Activated CD4-positive, alpha-beta memory T cell treated with anti-CD3 and anti-CD28 coated beads, Interleukin-2, amount 10 ng/mL, durations not matched to agents 7 days and 5 days (primary cell): Measurements from ENCODE around the gene JAKMIP1. TPM values are rescaled to one million over a fixed set of nuclear protein-coding genes. Genes with fewer than 3 reads are reported as not detected.
A peak's percentile ranks its signal among the peaks of the same experiment; 100 is the strongest.
"Not testable (repeated sequence)": the region's sequence is repeated elsewhere in the genome, so short reads cannot be mapped to it uniquely, and the experiment has no call there.

ENCODE experiments used
- CTCF ChIA-PET: fragments of 350-600 bp; sonication (Branson Sonifier 250); formaldehyde crosslinking; loops from one replicate; lab custom pipeline; 2021; ENCODE audit warnings: antibody characterized with exemption, inconsistent platforms; lab: Charles Lee
- POLR2A ChIA-PET: fragments of 350-600 bp; sonication (Branson Sonifier 250); formaldehyde crosslinking; loops from one replicate; lab custom pipeline; 2021; ENCODE audit warnings: antibody characterized with exemption; lab: Charles Lee
- DNase-seq: peaks from one replicate; pipeline ENCODE4 v3.0.0-alpha.2; 2020
- H3K27ac Mint-ChIP-seq: one replicate; pipeline ENCODE4 v1.8.0; 2021; ENCODE audit warnings: mild to moderate bottlenecking, mixed read lengths
- H3K27me3 Mint-ChIP-seq: one replicate; pipeline ENCODE4 v1.8.0; 2021; ENCODE audit warnings: mixed read lengths
- H3K36me3 Mint-ChIP-seq: one replicate; pipeline ENCODE4 v1.8.0; 2021; ENCODE audit warnings: low read depth, mixed read lengths
- H3K4me1 Mint-ChIP-seq: one replicate; pipeline ENCODE4 v1.8.0; 2021; ENCODE audit warnings: mixed read lengths
- H3K4me3 Mint-ChIP-seq: one replicate; pipeline ENCODE4 v1.8.0; 2021; ENCODE audit warnings: mild to moderate bottlenecking, mixed read lengths
- H3K9me3 Mint-ChIP-seq: one replicate; pipeline ENCODE4 v1.8.0; 2021; ENCODE audit warnings: mixed read lengths
- total RNA-seq, 2 experiments: library from RNA; stranded (reverse); gene quantifications; one replicate each; pipeline ENCODE4 v1.2.3, GENCODE V29; 2021

The JAKMIP1 gene
- total RNA-seq, 2 experiments from 2014 or later = 43.8 to 44.4 TPM

DNA sequence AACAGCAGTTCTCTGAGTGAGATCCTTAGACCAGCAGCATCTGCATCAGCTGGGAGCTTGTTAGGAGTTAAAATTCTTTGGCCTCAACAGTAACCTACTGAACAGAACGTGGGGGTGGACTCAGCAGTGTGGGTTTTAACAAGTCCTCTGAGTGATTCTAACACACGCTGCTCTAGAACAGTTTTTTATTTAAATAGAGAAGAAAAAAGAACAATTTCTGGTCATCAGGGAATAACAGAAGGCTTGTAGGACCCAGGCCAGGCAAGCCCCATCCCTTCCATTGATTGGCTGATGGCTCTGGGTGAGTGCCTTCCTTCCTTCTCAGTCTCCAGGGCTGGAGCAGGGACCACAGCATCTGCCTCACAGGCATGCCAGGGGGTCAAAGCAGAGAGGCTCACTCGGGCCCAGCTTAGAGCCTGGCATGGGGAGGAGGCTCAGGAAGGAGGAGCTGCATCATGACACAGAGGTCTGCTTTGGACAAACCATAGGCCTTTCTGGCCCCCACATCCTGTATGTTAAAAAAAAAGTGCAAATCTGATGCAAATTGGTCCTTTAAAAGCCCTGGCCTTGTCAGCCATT, 56.7 kb downstream of the JAKMIP1 start:
- Mint-ChIP-seq H3K4me3 (no peak overlapping the region), H3K27me3 (no peaks in the 10 kb centered on the region), H3K9me3 (peaks cover 23% of the 10 kb centered on the region), H3K4me1 (peaks cover 21% of the 10 kb centered on the region), H3K36me3 (peaks cover 75% of the 10 kb centered on the region), H3K27ac (no peak overlapping the region)
- ChIA-PET POLR2A (interaction anchor here (1.1 to 4.7 kb wide), 2 partner anchors 37 to 56 kb away, joined by 3 to 24 read pairs; partner anchors contain the start of gene JAKMIP1), CTCF (interaction anchor here (1.4 kb wide), 1 partner anchor 9 kb away, joined by 6 read pairs; no protein-coding TSS in a partner anchor)
- no peak for DNase-seq

DNA sequence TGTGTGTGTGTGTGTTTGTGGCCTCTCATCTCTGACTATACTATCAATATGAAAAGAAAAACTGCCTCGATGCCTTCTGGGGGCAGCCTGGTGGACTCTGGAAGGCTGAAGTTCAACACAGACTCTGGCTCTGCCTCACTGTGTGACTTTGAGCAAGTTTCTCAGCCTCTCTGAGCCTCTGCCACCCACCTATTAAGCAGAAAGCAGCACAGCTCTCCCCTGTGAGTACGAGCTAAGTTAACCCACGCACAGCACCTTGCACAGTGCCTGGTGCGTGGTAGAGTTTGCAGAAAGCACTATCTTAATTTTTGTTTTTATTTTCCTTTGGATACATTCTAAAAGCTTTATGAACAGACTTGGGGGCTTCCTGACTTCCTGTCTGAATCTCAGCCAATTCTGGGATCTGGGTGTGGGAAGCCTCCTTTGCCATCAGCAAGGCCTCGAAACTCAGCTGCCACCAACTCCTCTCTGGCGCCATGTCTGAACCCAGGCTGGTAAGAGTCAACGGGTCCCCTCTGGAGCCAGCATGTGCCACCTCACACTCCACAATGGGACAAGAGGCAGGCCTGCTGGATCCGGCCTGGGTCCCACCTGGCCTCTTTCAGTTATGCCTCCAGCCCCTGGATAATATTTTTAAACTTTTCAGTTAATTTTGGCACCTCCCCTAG, 57.3 kb downstream of the JAKMIP1 start:
- CTCF ChIA-PET = interaction anchor here (0.8 to 1.4 kb wide), 2 partner anchors 8 to 185 kb away, joined by 3 to 6 read pairs; no protein-coding TSS in a partner anchor
- H3K27me3 Mint-ChIP-seq = no peaks in the 10 kb centered on the region
- POLR2A ChIA-PET = interaction anchor here (1.1 to 4.7 kb wide), 2 partner anchors 37 to 56 kb away, joined by 3 to 24 read pairs; partner anchors contain the start of gene JAKMIP1
- no peak overlapping the region for H3K4me3 Mint-ChIP-seq
- H3K27ac Mint-ChIP-seq = no peak overlapping the region
- H3K9me3 Mint-ChIP-seq = peaks cover 23% of the 10 kb centered on the region
- H3K36me3 Mint-ChIP-seq = peaks cover 71% of the 10 kb centered on the region
- DNase-seq = no peak
- H3K4me1 Mint-ChIP-seq = peaks cover 19% of the 10 kb centered on the region

DNA sequence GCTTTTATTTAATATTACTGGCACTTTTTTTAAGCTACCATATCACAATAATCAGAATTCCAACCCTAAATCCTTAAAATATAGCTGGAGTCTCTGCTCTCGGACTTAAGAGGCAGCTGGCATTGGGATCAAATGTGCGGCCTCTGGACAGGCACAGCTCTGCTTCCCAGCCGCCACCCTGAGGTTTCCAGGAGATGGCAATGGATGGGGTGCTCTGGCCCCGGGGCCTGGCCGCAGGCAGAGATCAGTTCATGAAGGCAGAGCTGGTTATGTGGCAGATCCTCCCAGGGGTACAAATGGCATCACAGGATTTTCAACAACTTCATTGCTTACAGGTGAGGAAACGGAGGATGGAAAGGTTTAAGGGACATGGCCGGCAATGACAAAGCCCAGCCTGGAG, 57.8 kb downstream of the JAKMIP1 start:
- Mint-ChIP-seq H3K4me1 (peaks cover 15% of the 10 kb centered on the region), H3K4me3 (no peak overlapping the region), H3K36me3 (peaks cover 68% of the 10 kb centered on the region), H3K27ac (no peak overlapping the region), H3K27me3 (no peaks in the 10 kb centered on the region), H3K9me3 (peaks cover 21% of the 10 kb centered on the region)
- no peak for DNase-seq
- CTCF ChIA-PET = interaction anchor here (0.8 to 1.1 kb wide), 3 partner anchors 8 to 185 kb away, joined by 3 to 5 read pairs (median 3); no protein-coding TSS in a partner anchor
- POLR2A ChIA-PET = interaction anchor here (1.1 to 4.7 kb wide), 3 partner anchors 10 to 57 kb away, joined by 3 to 24 read pairs (median 12); partner anchors contain the start of gene JAKMIP1

DNA sequence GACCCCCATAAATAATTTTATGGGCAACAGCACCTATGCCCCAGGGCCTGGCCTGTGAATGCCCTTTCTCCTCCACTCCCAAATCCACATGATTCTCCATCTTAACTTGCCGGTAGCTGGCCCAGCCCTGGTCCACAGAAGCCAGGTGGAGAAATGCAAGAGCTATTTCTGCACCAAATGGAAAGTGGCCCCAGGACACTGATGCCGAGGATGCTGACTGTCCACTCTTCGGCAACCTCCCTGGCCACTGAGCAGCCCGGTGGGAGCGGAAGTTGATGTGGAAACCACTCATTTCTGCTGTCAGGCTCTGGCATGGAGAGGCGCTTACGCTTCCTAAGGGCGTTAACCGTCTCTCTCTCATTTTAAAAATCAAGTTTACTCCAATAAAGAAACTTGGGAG, 58.8 kb downstream of the JAKMIP1 start:
- DNase-seq = no peak
- POLR2A ChIA-PET = interaction anchor here (2.0 to 4.7 kb wide), 2 partner anchors 11 to 58 kb away, joined by 12 to 24 read pairs; partner anchors contain the start of gene JAKMIP1
- H3K27ac Mint-ChIP-seq = no peak overlapping the region
- H3K27me3 Mint-ChIP-seq = no peaks in the 10 kb centered on the region
- peaks cover 18% of the 10 kb centered on the region for H3K4me1 Mint-ChIP-seq
- H3K36me3 Mint-ChIP-seq = peaks cover 71% of the 10 kb centered on the region
- H3K9me3 Mint-ChIP-seq = peaks cover 20% of the 10 kb centered on the region
- no peak overlapping the region for H3K4me3 Mint-ChIP-seq
- CTCF ChIA-PET = interaction anchor here (1.1 kb wide), 1 partner anchor 9 kb away, joined by 3 read pairs; no protein-coding TSS in a partner anchor

DNA sequence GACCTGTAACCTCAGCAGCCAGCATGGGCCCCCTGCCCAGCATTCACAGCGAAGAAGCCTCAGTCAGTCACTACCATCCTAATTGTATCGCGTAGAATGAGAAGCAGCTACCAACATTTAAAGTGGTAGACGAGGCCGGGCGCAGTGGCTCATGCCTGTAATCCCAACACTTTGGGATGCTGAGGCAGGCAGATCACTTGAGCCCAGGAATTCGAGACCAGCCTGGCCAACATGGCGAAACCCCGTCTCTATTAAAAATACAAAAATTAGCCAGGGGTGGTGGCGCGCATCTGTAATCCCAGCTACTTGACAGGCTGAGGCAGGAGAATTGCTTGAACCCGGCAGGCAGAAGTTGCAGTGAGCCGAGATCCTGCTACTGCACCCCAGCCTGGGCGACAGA, 59.3 kb downstream of the JAKMIP1 start:
- CTCF ChIA-PET = interaction anchor here (0.6 kb wide), 1 partner anchor 114 kb away, joined by 3 read pairs; no protein-coding TSS in a partner anchor
- not testable (repeated sequence) for H3K4me3 Mint-ChIP-seq, H3K27ac Mint-ChIP-seq, H3K27me3 Mint-ChIP-seq, DNase-seq
- Mint-ChIP-seq H3K4me1 (peaks cover 18% of the 10 kb centered on the region), H3K36me3 (peaks cover 67% of the 10 kb centered on the region), H3K9me3 (peaks cover 18% of the 10 kb centered on the region)
- POLR2A ChIA-PET = interaction anchor here (2.0 to 4.7 kb wide), 2 partner anchors 11 to 58 kb away, joined by 12 to 24 read pairs; partner anchors contain the start of gene JAKMIP1

DNA sequence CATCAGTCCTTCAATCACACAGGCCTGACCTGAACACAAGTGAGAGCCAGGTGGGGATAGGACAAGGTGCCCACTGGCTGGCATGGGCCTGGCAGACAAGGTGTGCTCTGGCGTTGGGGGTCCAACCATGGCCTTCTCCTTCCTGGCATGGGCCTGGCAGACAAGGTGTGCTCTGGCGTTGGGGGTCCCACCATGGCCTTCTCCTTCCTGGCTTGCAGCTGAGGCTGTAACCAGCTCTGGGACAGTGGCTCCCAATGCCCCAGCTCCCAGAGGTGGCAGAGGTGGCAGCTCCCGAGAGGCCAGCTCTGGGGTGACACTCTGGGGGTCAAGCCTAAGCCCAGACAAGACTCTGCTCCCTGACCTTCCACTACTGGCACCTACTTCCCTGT, 62.6 kb downstream of the JAKMIP1 start:
- Mint-ChIP-seq H3K4me3 (no peak overlapping the region), H3K36me3 (peaks cover 61% of the 10 kb centered on the region), H3K27ac (no peak overlapping the region), H3K4me1 (peaks cover 23% of the 10 kb centered on the region), H3K27me3 (no peaks in the 10 kb centered on the region), H3K9me3 (no peaks in the 10 kb centered on the region)
- ChIA-PET POLR2A (interaction anchor here (1.2 to 2.6 kb wide), 3 partner anchors 16 to 62 kb away, joined by 4 to 15 read pairs (median 8); partner anchors contain the start of gene JAKMIP1), CTCF (interaction anchor here (1.0 to 1.7 kb wide), 7 partner anchors 9 to 190 kb away, joined by 3 to 4 read pairs (median 3); no protein-coding TSS in a partner anchor)
- no peak for DNase-seq

DNA sequence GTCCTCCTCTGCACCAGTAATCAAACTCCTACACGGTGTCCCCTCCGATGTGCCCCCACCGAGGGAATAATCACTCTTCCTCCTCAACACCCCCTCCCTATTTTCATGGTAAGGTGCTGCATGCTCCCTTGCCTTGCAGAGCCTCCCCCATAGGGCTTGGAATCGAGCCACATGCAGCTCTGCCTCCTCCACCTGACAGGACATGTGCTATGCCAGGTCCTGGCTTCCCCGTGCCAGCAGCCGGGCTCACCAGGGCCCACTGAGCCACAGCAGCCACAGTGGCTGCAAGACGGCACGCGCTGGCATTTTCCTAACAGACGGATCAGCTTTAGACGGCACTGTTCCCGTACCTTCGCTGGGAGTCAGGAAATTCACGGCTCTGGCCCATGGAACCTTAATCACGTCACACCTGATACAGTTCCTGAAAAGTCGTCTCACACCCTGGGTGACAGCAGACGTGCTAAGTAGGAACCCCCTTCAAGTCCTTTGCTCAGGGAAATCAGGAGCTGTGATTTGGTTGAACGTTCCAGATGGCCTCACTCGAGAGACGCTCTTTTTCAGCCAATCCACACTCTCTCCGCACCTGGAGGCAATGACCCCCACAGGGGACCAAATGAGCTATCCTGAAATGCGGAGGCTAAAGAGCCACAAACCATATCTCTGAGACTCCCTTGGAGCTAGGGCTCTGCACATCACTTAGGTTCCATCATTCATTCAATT, 63.2 kb downstream of the JAKMIP1 start:
- ChIA-PET POLR2A (interaction anchor here (1.2 to 2.6 kb wide), 3 partner anchors 16 to 63 kb away, joined by 4 to 15 read pairs (median 8); partner anchors contain the start of gene JAKMIP1), CTCF (interaction anchor here (1.0 to 1.7 kb wide), 7 partner anchors 10 to 194 kb away, joined by 3 to 4 read pairs (median 3); no protein-coding TSS in a partner anchor)
- Mint-ChIP-seq H3K27ac (no peak overlapping the region), H3K27me3 (no peaks in the 10 kb centered on the region), H3K36me3 (peaks cover 61% of the 10 kb centered on the region), H3K4me3 (no peak overlapping the region), H3K9me3 (no peaks in the 10 kb centered on the region), H3K4me1 (peaks cover 23% of the 10 kb centered on the region)
- no peak for DNase-seq

DNA sequence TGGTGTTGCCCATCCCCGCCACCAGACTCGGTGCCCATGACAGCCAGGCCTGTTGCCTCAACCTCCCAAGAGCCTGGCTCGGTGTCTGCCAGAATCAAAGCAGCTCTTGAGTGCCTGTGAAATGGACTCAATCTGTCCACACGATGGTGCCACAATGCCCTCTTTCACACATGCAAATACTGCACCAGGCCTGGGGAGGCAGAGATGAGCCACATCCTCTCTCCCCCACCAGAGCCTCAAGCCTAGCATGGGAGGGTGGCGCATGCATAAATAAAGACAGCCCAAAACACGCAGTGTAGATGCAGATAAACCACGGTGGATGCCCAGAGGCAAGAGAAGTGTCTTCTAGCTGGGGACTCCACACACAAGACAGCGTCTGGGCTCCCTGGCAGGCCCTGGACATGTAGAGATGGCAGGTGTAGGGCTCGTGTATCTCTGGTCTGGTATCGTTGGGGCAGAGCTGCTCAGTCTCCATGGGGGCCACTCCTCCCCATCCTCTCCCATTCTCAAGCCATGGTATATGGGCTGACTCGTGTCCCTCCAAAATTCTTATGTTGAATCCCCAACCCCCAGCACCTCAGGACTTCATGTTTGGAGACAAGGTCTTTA, 65.6 kb downstream of the JAKMIP1 start:
- Mint-ChIP-seq H3K27ac (peak overlapping the region; percentile 77), H3K27me3 (no peaks in the 10 kb centered on the region), H3K4me3 (no peak overlapping the region), H3K4me1 (peaks cover 41% of the 10 kb centered on the region), H3K36me3 (peaks cover 56% of the 10 kb centered on the region), H3K9me3 (no peaks in the 10 kb centered on the region)
- ChIA-PET POLR2A (interaction anchor here (0.6 to 3.9 kb wide), 13 partner anchors 17 to 116 kb away, joined by 3 to 54 read pairs (median 4); partner anchors contain the start of gene JAKMIP1), CTCF (interaction anchor here (0.6 to 4.4 kb wide), 34 partner anchors 9 to 197 kb away, joined by 3 to 92 read pairs (median 4); partner anchors contain the start of gene JAKMIP1)
- peak; percentile 85 for DNase-seq

DNA sequence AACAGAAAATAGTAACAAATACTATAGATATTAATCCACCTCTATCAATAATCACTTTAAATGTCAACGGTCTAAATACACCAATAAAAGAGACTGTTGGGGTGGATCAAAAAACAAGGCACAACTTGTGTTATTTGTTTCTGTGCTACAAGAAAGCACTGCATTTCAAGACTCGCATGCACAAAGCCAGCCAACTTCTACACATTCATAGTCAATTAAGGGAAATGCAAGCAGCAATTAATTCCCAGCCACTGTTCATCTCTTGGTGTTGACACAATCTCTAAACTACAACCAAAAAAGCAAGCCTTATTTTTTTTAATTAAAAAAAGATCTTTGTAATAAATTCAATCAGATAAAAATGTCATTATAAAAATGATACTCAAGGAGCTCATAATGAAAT, 67.6 kb downstream of the JAKMIP1 start:
- DNase-seq = no peak
- H3K36me3 Mint-ChIP-seq = peaks cover 60% of the 10 kb centered on the region
- H3K27ac Mint-ChIP-seq = no peak overlapping the region
- no peak overlapping the region for H3K4me3 Mint-ChIP-seq
- POLR2A ChIA-PET = interaction anchor here (0.5 to 3.9 kb wide), 2 partner anchors 16 to 67 kb away, joined by 4 to 54 read pairs; partner anchors contain the start of gene JAKMIP1
- CTCF ChIA-PET = interaction anchor here (0.7 to 4.4 kb wide), 5 partner anchors 19 to 199 kb away, joined by 3 to 92 read pairs (median 5); no protein-coding TSS in a partner anchor
- no peaks in the 10 kb centered on the region for H3K9me3 Mint-ChIP-seq
- H3K4me1 Mint-ChIP-seq = peaks cover 49% of the 10 kb centered on the region
- H3K27me3 Mint-ChIP-seq = no peaks in the 10 kb centered on the region

DNA sequence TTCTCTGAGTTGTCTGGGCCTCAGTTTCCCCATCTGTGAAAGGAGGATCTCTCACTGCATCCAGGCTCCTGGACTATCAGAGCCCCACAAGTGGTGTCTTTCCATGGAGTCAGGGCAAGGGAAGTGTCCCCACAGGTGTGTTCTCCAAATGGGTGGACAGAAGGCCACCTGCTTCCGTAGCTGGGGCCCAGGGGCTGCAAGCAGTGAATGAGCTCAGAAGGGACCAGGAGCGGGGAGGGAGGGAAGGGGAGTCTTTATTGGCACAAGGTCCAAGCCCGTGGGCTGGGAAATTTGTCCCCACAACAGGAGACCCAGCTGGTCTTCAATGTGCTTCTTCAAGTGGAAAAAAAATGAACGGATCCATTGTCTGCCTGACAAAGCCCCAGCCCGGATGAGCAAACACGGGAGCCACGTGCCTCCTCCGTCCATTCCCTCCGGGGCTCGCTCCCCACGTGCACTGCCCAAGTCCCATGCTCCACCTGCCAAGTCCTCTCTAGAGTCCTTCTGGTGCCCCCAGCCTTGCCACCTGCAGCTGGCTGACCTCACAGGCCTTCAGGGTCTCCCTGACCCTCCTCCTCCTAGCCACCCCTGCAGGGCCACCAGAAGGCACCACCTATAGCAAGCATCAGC, 72.0 kb downstream of the JAKMIP1 start:
- CTCF ChIA-PET = no interaction called here
- no peaks in the 10 kb centered on the region for H3K27me3 Mint-ChIP-seq
- DNase-seq = no peak
- H3K9me3 Mint-ChIP-seq = no peaks in the 10 kb centered on the region
- H3K4me1 Mint-ChIP-seq = peaks cover 25% of the 10 kb centered on the region
- peaks cover 27% of the 10 kb centered on the region for H3K36me3 Mint-ChIP-seq
- POLR2A ChIA-PET = no interaction called here
- H3K27ac Mint-ChIP-seq = no peak overlapping the region
- H3K4me3 Mint-ChIP-seq = no peak overlapping the region

DNA sequence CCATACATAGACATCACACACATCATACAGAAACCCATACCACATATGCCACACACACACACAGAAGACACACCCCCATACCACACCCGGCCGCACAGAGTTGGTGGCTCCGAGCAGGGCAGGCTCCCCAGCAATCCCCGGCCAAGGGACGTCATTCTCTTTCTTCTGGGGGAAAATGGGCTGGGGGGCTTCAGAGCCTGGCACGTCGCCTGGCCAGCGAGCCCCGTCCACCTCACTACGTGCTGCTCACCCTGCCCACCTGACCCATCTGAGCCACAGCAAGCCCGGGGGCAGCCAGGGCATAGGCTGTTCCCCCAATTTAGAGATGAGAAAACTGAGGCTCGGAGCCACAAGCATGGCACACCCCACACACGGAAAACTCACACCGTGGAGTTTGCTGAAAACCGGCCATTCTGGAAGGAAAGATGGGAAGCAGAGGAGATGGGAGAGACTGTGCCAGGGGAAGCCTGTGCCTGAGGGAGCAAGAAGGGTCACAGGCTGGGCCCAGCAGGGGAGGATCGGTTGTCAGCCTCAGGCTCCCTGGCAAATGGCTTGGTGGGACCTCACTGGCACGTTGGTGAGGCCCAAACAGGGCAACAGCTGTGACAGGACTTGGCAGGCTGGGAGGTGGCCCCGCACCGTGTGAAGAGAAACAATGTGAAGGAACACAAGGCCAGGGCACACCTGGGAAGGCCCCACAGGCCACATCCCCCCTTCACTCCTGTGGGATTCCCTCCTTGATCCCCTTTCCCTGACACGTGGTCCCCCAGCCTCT, 73.2 kb downstream of the JAKMIP1 start:
- no peaks in the 10 kb centered on the region for H3K27me3 Mint-ChIP-seq
- ChIA-PET POLR2A (no interaction called here), CTCF (no interaction called here)
- H3K4me1 Mint-ChIP-seq = peaks cover 25% of the 10 kb centered on the region
- DNase-seq = no peak
- peaks cover 22% of the 10 kb centered on the region for H3K36me3 Mint-ChIP-seq
- H3K27ac Mint-ChIP-seq = no peak overlapping the region
- no peaks in the 10 kb centered on the region for H3K9me3 Mint-ChIP-seq
- no peak overlapping the region for H3K4me3 Mint-ChIP-seq
